ENCODE measurements around the gene TCF7L2.

TCF7L2 gene

DNA sequence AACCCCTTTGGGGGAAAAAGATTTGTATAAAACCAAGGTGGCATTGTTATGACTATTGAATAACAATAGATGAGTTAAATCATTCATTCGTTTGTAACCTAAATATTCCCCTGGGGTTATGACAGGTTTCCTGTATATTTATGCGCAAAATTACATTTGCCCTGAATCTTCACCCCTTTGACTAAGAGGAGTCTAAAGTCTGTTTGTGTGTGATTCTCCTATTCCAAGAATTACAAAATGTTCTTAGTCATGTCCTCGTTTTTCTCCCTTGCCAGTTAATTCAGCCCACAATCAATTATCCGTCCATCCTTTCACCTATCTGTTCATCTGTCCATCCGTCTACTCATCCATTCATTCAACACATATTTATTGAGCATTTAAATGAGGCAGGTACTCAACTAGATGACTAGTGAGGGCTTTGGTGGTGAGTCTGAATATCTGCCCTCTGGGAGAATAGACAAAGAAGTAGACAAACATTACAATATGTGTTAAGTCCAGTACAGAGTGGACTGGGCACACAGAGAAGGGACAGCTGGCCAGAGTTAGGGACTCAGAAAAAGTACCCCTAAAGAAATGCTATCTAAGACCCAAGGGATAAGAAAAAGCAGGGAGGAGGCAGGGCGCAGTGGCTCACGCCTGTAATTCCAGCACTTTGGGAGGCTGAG lies 35.6 kb upstream of the TCF7L2 start:
- DNase-seq (ENCODE audit: low read depth in 1 of 2, low spot score in 1 of 2), result no peak
- H3K27me3 ChIP-seq (ENCODE audit: insufficient read depth, poor library complexity, severe bottlenecking), result no peaks in the 10 kb centered on the region
- no peak overlapping the region for H3K4me3 ChIP-seq (replicated peaks; ENCODE audit: insufficient read depth, low read length)
- H3K27ac ChIP-seq (replicated peaks), result no peak overlapping the region
- TF ChIP-seq SPI1 (IDR thresholded peaks at IDR 0.05; ENCODE audit: borderline replicate concordance, low read depth) (no peak), GABPA (IDR thresholded peaks at IDR 0.05; ENCODE audit: low read depth) (no peak), POLR2AphosphoS5 (IDR thresholded peaks at IDR 0.05; ENCODE audit: low read depth) (no peak)
- TF ChIP-seq, protein P1, sequence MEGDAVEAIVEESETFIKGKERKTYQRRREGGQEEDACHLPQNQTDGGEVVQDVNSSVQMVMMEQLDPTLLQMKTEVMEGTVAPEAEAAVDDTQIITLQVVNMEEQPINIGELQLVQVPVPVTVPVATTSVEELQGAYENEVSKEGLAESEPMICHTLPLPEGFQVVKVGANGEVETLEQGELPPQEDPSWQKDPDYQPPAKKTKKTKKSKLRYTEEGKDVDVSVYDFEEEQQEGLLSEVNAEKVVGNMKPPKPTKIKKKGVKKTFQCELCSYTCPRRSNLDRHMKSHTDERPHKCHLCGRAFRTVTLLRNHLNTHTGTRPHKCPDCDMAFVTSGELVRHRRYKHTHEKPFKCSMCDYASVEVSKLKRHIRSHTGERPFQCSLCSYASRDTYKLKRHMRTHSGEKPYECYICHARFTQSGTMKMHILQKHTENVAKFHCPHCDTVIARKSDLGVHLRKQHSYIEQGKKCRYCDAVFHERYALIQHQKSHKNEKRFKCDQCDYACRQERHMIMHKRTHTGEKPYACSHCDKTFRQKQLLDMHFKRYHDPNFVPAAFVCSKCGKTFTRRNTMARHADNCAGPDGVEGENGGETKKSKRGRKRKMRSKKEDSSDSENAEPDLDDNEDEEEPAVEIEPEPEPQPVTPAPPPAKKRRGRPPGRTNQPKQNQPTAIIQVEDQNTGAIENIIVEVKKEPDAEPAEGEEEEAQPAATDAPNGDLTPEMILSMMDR (IDR thresholded peaks at IDR 0.05; ENCODE audit: insufficient read depth, low read length), result no peak
- TF ChIP-seq, protein P2, sequence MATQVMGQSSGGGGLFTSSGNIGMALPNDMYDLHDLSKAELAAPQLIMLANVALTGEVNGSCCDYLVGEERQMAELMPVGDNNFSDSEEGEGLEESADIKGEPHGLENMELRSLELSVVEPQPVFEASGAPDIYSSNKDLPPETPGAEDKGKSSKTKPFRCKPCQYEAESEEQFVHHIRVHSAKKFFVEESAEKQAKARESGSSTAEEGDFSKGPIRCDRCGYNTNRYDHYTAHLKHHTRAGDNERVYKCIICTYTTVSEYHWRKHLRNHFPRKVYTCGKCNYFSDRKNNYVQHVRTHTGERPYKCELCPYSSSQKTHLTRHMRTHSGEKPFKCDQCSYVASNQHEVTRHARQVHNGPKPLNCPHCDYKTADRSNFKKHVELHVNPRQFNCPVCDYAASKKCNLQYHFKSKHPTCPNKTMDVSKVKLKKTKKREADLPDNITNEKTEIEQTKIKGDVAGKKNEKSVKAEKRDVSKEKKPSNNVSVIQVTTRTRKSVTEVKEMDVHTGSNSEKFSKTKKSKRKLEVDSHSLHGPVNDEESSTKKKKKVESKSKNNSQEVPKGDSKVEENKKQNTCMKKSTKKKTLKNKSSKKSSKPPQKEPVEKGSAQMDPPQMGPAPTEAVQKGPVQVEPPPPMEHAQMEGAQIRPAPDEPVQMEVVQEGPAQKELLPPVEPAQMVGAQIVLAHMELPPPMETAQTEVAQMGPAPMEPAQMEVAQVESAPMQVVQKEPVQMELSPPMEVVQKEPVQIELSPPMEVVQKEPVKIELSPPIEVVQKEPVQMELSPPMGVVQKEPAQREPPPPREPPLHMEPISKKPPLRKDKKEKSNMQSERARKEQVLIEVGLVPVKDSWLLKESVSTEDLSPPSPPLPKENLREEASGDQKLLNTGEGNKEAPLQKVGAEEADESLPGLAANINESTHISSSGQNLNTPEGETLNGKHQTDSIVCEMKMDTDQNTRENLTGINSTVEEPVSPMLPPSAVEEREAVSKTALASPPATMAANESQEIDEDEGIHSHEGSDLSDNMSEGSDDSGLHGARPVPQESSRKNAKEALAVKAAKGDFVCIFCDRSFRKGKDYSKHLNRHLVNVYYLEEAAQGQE (IDR thresholded peaks at IDR 0.05; ENCODE audit: insufficient replicate concordance, low read depth), result no peak

DNA sequence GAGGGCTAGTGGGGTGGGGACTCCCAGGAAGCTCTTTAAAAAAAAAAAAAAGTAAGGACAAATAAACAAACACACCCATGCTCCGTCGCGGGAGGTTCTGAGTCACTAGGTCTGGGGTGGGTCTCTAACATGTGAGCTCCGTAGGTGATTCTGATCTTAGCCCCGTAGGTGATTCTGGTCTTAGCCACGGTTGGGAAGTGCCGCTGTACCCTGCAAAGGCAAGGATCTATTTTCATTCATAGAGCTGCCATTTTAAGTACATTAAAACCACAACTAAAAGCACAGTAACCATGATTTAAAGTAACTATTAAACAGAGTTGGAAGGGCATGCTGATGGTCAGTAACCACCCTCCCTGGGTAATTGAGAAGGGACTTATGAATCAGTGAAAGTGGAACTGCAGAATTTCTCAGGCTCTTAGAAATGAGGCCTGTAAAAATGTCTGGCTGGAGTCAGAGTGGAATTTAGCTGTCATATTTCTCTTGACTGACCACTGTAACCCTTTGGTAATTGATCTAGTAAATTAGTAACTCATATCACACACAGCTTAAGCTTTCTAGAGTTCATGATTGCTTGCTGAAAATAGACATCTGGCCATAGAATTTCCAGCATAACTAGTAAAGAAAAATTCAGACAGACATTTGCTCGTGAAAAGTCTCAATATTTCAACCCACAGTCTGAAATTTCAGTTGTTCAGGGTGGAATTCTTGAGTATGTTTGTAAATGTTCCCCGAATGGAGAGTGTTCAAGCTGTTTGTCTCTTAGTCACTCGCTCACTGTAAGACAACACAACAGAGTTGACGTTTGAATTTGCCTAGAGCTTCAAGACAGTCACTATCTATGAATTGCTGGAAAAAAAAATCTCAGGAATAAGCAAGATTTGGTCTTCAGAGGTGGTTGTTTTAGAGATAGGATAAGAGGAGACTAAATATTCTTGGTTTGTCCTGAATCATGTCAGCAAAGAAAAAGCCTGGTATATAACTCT lies 34.2 kb upstream of the TCF7L2 start:
- TF ChIP-seq SPI1 (IDR thresholded peaks at IDR 0.05; ENCODE audit: borderline replicate concordance, low read depth), result no peak
- TF ChIP-seq GABPA (IDR thresholded peaks at IDR 0.05; ENCODE audit: low read depth), result no peak
- TF ChIP-seq, protein P1 (IDR thresholded peaks at IDR 0.05; ENCODE audit: insufficient read depth, low read length), result no peak
- TF ChIP-seq, protein P2 (IDR thresholded peaks at IDR 0.05; ENCODE audit: insufficient replicate concordance, low read depth), result no peak
- TF ChIP-seq POLR2AphosphoS5 (IDR thresholded peaks at IDR 0.05; ENCODE audit: low read depth), result no peak
- no peak overlapping the region for H3K27ac ChIP-seq (replicated peaks)

DNA sequence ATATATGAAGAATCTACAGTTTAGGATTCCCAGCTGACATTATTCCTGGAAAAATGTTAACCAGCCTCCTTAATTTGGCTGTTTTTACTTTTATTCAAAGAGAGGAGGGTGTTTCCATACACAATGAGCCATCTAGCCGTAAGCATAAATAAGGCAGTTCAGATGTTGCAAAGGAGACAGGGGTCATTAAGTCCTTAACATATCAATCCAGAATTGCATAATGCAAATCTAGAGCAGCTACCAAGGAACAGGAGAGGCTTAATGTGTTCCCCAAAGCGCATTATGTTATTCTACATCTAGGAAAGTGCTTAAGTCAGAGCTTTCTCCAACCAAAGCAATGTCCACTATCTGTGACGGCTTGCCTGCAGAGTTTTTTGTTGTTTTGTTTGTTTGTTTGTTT lies 32.4 kb upstream of the TCF7L2 start:
- no peaks in the 10 kb centered on the region for H3K27me3 ChIP-seq (ENCODE audit: insufficient read depth, poor library complexity, severe bottlenecking)
- no peak overlapping the region for H3K27ac ChIP-seq (replicated peaks)
- no peak for DNase-seq (ENCODE audit: low read depth in 1 of 2, low spot score in 1 of 2)
- no peak overlapping the region for H3K4me3 ChIP-seq (replicated peaks; ENCODE audit: insufficient read depth, low read length)
- TF ChIP-seq, protein P2 (IDR thresholded peaks at IDR 0.05; ENCODE audit: insufficient replicate concordance, low read depth), result no peak
- TF ChIP-seq GABPA (IDR thresholded peaks at IDR 0.05; ENCODE audit: low read depth) (no peak), SPI1 (IDR thresholded peaks at IDR 0.05; ENCODE audit: borderline replicate concordance, low read depth) (no peak), POLR2AphosphoS5 (IDR thresholded peaks at IDR 0.05; ENCODE audit: low read depth) (no peak)
- TF ChIP-seq, protein P1 (IDR thresholded peaks at IDR 0.05; ENCODE audit: insufficient read depth, low read length), result no peak

More for the DNA sequence above, 34.2 kb upstream of the TCF7L2 start:
- no peaks in the 10 kb centered on the region for H3K27me3 ChIP-seq (ENCODE audit: insufficient read depth, poor library complexity, severe bottlenecking)
- DNase-seq (ENCODE audit: low read depth in 1 of 2, low spot score in 1 of 2), result no peak
- no peak overlapping the region for H3K4me3 ChIP-seq (replicated peaks; ENCODE audit: insufficient read depth, low read length)
